Limb (tissue), 2 donors: ENCODE results near the gene TGFBI.

Experiments used
- DNase-seq, 2 donors: peaks; one replicate each; pipeline ENCODE4 v3.0.0-alpha.2; 2016; ENCODE audit errors: extremely low spot score in 2 of 2

Gene TGFBI

GRCh38 chr5:136001466-136001981, 27.3 kb upstream of the TGFBI start:
- peak; percentile 57 to 70 for DNase-seq

- DNase-seq: peak in 1 of 2 donors; percentile 8
These were observed 24.4 kb upstream of the TGFBI start for GRCh38 chr5:136004436-136004835.

- peak in 1 of 2 donors; percentile 9 for DNase-seq
These were observed 23.3 kb upstream of the TGFBI start for GRCh38 chr5:136005476-136005875.

- DNase-seq: peak in 1 of 2 donors; percentile 7
These were observed 22.6 kb upstream of the TGFBI start for GRCh38 chr5:136006164-136006563.

DNA sequence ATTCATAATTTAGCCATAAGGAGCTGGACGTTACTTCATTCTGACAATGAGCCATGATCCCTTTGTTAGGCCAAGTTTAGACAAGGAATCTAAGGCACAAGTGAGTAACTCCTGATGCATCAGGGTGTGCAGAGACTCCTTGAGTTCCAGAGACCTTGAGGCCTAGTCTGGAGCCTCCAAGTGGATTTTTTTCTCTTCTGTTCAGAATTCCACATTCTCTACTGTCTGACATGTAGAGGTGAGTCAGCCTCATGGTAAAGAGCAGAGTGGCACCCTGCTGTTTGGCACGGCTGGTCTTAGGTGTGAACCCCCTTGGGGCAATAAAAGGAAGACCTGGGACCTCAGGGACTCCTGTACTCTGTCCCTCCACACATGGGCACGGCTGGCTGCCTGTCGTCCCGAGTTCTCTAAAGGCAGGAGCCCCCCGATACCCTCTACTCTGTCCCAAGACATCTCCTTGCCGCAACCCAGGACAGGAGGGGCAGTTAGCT, 22.0 kb upstream of the TGFBI start:
- no peak for DNase-seq

- peak in 1 of 2 donors; percentile 7 for DNase-seq
These were observed 21.5 kb upstream of the TGFBI start for GRCh38 chr5:136007271-136007670.

DNA sequence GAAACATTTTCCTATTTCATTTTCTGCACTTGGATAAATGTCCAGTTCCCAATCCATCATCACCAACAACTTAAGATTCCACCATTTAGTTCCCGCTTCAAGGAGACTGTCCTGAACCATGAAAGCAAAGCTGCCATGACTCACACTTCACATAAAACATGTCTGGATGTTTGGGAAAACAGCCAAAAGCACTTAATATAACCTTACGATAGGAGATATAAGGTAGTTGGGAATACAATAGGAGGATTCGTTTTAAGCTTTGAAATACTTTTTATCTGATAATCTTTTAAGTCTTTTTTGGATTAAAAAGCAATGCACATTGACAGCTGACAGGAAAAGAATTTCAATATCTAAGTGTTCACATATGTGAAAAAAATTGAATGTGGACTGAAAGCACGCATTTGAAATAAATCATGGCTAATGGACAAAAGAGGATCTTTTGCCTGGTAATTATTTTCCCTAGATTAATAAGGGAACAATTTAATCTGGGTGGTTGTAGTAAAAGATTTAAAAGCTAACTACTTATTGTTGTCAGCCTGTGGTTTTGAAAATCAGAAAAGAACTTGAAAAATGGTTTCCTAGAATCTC, 17.3 kb upstream of the TGFBI start:
- peak in 1 of 2 donors; percentile 59 for DNase-seq

- no peak for DNase-seq
These were observed 16.6 kb upstream of the TGFBI start for GRCh38 chr5:136012041-136012804.

DNA sequence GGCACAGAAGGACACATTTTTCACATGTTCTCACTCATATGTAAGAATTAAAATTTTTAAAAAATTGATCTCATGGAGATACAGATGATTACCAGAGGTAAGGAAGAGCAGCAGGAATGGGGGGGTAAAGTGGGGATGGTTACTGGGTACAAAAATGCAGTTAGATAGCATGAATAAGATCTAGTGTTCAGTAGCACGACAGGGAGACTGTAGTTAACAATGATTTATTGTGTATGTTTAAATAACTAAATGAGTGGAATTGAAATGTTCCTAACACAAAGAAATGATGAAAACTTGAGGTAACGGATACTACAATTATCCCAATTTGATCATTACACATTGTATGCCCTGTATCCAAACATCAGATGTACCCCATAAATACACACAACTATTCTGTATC, 15.2 kb upstream of the TGFBI start:
- DNase-seq: no peak

DNA sequence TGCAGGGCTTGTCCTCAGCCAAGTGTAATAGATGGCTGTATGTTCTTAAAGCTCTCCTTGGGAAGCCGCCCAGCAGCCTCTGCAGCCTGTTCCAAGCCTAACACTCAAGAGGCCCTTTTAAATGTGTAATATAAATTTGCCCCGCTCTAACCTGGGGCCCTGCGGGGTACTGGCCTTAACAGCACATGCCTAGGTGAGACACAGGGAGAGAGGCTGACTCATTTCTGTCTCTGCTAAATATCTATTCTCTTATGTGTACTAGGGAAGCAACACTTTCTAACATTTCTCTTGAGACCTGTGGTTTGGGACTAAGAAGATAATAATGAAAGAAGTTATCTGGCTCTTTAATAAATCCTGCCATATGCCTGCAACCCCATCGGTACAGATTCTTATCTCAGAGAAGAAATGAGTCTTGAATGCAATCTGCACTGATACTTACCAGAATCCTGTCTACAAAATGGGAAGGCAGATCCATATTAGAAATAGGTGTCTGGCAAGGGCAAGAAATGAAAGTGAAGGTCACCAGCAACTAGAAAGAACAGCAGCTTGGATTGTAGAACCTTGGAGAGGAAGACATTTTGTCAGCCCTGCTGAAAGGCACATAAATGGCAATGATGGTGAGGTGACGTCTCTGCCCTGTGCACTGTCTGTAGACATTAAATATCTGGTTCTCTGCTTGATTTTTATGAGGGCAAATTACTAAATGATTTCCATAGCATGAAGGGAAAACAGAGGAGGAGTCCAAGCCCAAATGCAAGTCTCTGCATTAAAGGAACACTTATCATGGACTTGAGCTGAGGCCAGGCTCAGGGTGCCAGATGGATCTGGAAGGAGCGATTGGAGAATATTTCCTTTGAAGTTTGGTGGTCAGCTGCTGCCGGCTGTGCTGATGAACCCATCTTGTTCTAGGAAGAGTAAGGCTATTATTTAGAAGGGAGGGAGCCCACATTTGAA, 14.5 kb upstream of the TGFBI start:
- peak; percentile 63 to 65 for DNase-seq

GRCh38 chr5:136015003-136015375, 13.8 kb upstream of the TGFBI start:
- DNase-seq: no peak

- DNase-seq: no peak
These were observed 12.7 kb upstream of the TGFBI start for GRCh38 chr5:136015966-136016650.

DNA sequence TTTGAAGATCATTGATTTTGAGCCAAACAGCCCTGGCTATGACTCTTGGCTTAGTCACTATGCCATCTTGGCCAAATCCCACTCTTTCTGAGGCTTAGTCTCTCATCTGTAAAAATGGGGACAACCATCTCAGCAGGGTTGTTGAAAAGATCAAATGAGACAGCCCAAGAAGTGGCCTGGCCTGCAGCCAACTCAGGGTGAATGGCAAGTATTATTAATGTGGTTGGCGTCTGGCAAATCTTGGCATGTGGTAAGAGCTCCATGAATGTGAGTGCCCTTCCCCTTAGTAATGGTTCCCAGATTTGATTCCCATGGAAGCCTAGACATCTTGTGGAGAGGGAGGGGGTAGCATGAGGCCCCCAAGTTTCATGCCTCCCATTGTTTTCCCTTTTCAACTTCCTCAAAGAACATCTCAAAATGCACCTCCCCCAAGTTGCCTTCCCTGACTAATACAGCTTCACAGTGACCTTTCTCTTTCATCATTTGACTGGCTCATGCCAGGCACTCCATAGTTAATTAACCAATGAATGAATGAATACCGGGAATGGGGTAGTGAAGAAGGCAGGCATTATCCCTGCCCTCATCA, 11.8 kb upstream of the TGFBI start:
- no peak for DNase-seq

- DNase-seq: peak; percentile 74 to 79
These were observed 9.7 kb upstream of the TGFBI start for GRCh38 chr5:136018814-136019783.

- no peak for DNase-seq
These were observed 8.8 kb upstream of the TGFBI start for GRCh38 chr5:136020001-136020382.

DNA sequence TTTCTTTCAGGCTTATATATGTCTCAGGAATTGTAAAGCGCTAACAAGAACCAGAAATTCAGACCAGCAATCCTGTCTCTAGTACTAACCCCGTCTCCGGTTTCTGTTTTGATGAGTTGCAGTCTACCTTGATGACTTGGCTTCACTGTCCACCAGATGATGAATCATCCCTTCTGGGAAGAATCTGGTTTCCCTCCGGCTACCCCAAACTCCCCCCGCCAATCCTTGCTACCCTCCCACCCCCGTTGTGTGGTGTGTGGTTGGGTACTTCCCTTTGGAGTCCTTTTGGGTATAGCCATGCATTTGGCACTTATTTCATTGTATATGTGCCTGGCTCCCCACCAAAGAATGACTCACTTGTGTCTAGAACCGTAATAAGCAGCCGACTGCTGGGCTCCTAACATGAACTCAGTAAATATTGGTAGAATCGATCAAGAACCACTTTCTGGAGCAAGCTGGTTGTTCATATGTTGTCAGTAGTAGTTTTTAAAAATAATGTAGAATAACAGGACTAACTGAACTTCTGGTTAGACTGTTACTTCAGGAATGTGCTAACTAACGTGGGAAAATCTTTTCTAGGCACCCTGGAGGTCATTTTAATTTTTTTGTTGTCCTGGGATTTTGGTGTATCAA, 8.3 kb upstream of the TGFBI start:
- DNase-seq: peak; percentile 68 to 75

- peak in 1 of 2 donors; percentile 21 for DNase-seq
These were observed 7.8 kb upstream of the TGFBI start for GRCh38 chr5:136021016-136021405.

- peak in 1 of 2 donors; percentile 21 for DNase-seq
These were observed 5.8 kb upstream of the TGFBI start for GRCh38 chr5:136022965-136023364.

GRCh38 chr5:136023958-136024541, 4.7 kb upstream of the TGFBI start:
- peak in 1 of 2 donors; percentile 12 for DNase-seq
